ENCODE results near the gene GCG. TPM values are rescaled to one million over a fixed set of nuclear protein-coding genes. Genes with fewer than 3 reads are reported as not detected.
A peak's percentile ranks its signal among the peaks of the same experiment; 100 is the strongest.

GCG gene
- polyA plus RNA-seq, 3 donors from 2014 or later: not detected

- peaks cover 4 to 5% (median 5%) of the 10 kb centered on the region in 3 donors for H3K27me3 Mint-ChIP-seq (ENCODE audit: low read depth in 3 of 3)
- no peaks in the 10 kb centered on the region for H3K4me1 Mint-ChIP-seq
- H3K36me3 Mint-ChIP-seq: no peaks in the 10 kb centered on the region
- H3K9me3 Mint-ChIP-seq: peaks cover 0 to 1% (median 0%) of the 10 kb centered on the region in 6 donors
- DNase-seq: no peak
- H3K27ac Mint-ChIP-seq: no peak overlapping the region
- H3K4me3 Mint-ChIP-seq: no peak overlapping the region
Measured at GRCh38 chr2:162172802-162173370, 20.8 kb upstream of the GCG start.

- no peaks in the 10 kb centered on the region for H3K4me1 Mint-ChIP-seq
- DNase-seq: no peak
- H3K4me3 Mint-ChIP-seq: no peak overlapping the region
- H3K36me3 Mint-ChIP-seq: no peaks in the 10 kb centered on the region
- H3K9me3 Mint-ChIP-seq: no peaks in the 10 kb centered on the region
- no peak overlapping the region for H3K27ac Mint-ChIP-seq
- peaks cover 0 to 10% (median 4%) of the 10 kb centered on the region in 3 donors for H3K27me3 Mint-ChIP-seq (ENCODE audit: low read depth in 3 of 3)
Measured at GRCh38 chr2:162166745-162167144, 14.7 kb upstream of the GCG start.

- DNase-seq: no peak
- no peaks in the 10 kb centered on the region for H3K36me3 Mint-ChIP-seq
- H3K4me3 Mint-ChIP-seq: no peak overlapping the region
- H3K9me3 Mint-ChIP-seq: no peaks in the 10 kb centered on the region
- H3K4me1 Mint-ChIP-seq: no peaks in the 10 kb centered on the region
- no peak overlapping the region for H3K27ac Mint-ChIP-seq
- H3K27me3 Mint-ChIP-seq (ENCODE audit: low read depth in 3 of 3): peaks cover 0 to 10% (median 4%) of the 10 kb centered on the region in 3 donors
Measured at GRCh38 chr2:162166174-162166573, 14.1 kb upstream of the GCG start.

- no peaks in the 10 kb centered on the region for H3K36me3 Mint-ChIP-seq
- no peak overlapping the region for H3K27ac Mint-ChIP-seq
- DNase-seq: no peak
- no peak overlapping the region for H3K4me3 Mint-ChIP-seq
- no peaks in the 10 kb centered on the region for H3K4me1 Mint-ChIP-seq
- no peaks in the 10 kb centered on the region for H3K9me3 Mint-ChIP-seq
- H3K27me3 Mint-ChIP-seq (ENCODE audit: low read depth in 3 of 3): peaks cover 0 to 10% (median 7%) of the 10 kb centered on the region in 3 donors
Measured at GRCh38 chr2:162164802-162165201, 12.8 kb upstream of the GCG start.

- Mint-ChIP-seq H3K36me3 (no peaks in the 10 kb centered on the region), H3K27me3 (ENCODE audit: low read depth in 3 of 3) (peaks cover 2 to 5% (median 3%) of the 10 kb centered on the region in 3 donors), H3K27ac (no peak overlapping the region), H3K4me3 (no peak overlapping the region), H3K9me3 (no peaks in the 10 kb centered on the region), H3K4me1 (no peaks in the 10 kb centered on the region)
- no peak for DNase-seq
Measured at GRCh38 chr2:162159446-162159845, 7.4 kb upstream of the GCG start.

GRCh38 chr2:162156149-162156548 lies 4.1 kb upstream of the GCG start:
- no peak for DNase-seq
- H3K4me1 Mint-ChIP-seq: peaks cover 0 to 6% of the 10 kb centered on the region in 2 donors
- no peak overlapping the region for H3K27ac Mint-ChIP-seq
- peaks cover 0 to 4% (median 2%) of the 10 kb centered on the region in 3 donors for H3K27me3 Mint-ChIP-seq (ENCODE audit: low read depth in 3 of 3)
- no peak overlapping the region for H3K4me3 Mint-ChIP-seq
- H3K36me3 Mint-ChIP-seq: no peaks in the 10 kb centered on the region
- H3K9me3 Mint-ChIP-seq: no peaks in the 10 kb centered on the region

GRCh38 chr2:162155093-162155492 lies 3.0 kb upstream of the GCG start:
- peaks cover 0 to 4% (median 2%) of the 10 kb centered on the region in 3 donors for H3K27me3 Mint-ChIP-seq (ENCODE audit: low read depth in 3 of 3)

GRCh38 chr2:162153608-162154224 lies 1.7 kb upstream of the GCG start:
- peak overlapping the region in 1 of 5 donors; percentile 8 for H3K4me3 Mint-ChIP-seq
- no peak overlapping the region for H3K27ac Mint-ChIP-seq
- peak; percentile 21 to 47 (median 24) for DNase-seq
- H3K27me3 Mint-ChIP-seq (ENCODE audit: low read depth in 3 of 3): peaks cover 0 to 1% (median 0%) of the 10 kb centered on the region in 3 donors
- H3K9me3 Mint-ChIP-seq: no peaks in the 10 kb centered on the region
- H3K36me3 Mint-ChIP-seq: no peaks in the 10 kb centered on the region
- peaks cover 0 to 6% of the 10 kb centered on the region in 2 donors for H3K4me1 Mint-ChIP-seq

More at GRCh38 chr2:162155093-162155492, 3.0 kb upstream of the GCG start:
- no peak for DNase-seq
- Mint-ChIP-seq H3K9me3 (no peaks in the 10 kb centered on the region), H3K36me3 (no peaks in the 10 kb centered on the region), H3K4me3 (no peak overlapping the region), H3K4me1 (peaks cover 0 to 6% of the 10 kb centered on the region in 2 donors), H3K27ac (no peak overlapping the region)

GRCh38 chr2:162149940-162150339 lies 2.1 kb downstream of the GCG start:
- Mint-ChIP-seq H3K9me3 (peaks cover 0 to 6% (median 0%) of the 10 kb centered on the region in 6 donors), H3K27ac (no peak overlapping the region), H3K4me1 (peaks cover 0 to 6% of the 10 kb centered on the region in 2 donors), H3K36me3 (no peaks in the 10 kb centered on the region), H3K27me3 (ENCODE audit: low read depth in 3 of 3) (peaks cover 0 to 3% (median 1%) of the 10 kb centered on the region in 3 donors), H3K4me3 (no peak overlapping the region)
- no peak for DNase-seq

- no peaks in the 10 kb centered on the region for H3K36me3 Mint-ChIP-seq
- no peak for DNase-seq
- H3K4me3 Mint-ChIP-seq: no peak overlapping the region
- H3K4me1 Mint-ChIP-seq: peaks cover 0 to 6% of the 10 kb centered on the region in 2 donors
- no peak overlapping the region for H3K27ac Mint-ChIP-seq
- H3K27me3 Mint-ChIP-seq (ENCODE audit: low read depth in 3 of 3): peaks cover 0 to 3% (median 1%) of the 10 kb centered on the region in 3 donors
- peaks cover 0 to 6% (median 0%) of the 10 kb centered on the region in 6 donors for H3K9me3 Mint-ChIP-seq
Measured at GRCh38 chr2:162149466-162149865, 2.6 kb downstream of the GCG start.

- H3K27me3 Mint-ChIP-seq (ENCODE audit: low read depth in 3 of 3): peaks cover 0 to 3% (median 0%) of the 10 kb centered on the region in 3 donors
- H3K4me3 Mint-ChIP-seq: no peak overlapping the region
- peaks cover 0 to 4% of the 10 kb centered on the region in 2 donors for H3K4me1 Mint-ChIP-seq
- H3K36me3 Mint-ChIP-seq: no peaks in the 10 kb centered on the region
- DNase-seq: no peak
- no peak overlapping the region for H3K27ac Mint-ChIP-seq
- H3K9me3 Mint-ChIP-seq: peaks cover 0 to 6% (median 0%) of the 10 kb centered on the region in 6 donors
Measured at GRCh38 chr2:162148956-162149355, 3.1 kb downstream of the GCG start.

GRCh38 chr2:162143969-162144368 lies 8.1 kb downstream of the GCG start:
- Mint-ChIP-seq H3K36me3 (no peaks in the 10 kb centered on the region), H3K27me3 (ENCODE audit: low read depth in 3 of 3) (peaks cover 2 to 8% (median 2%) of the 10 kb centered on the region in 3 donors), H3K4me3 (no peak overlapping the region), H3K27ac (no peak overlapping the region), H3K9me3 (peaks cover 0 to 6% (median 0%) of the 10 kb centered on the region in 6 donors), H3K4me1 (no peaks in the 10 kb centered on the region)
- DNase-seq: no peak

GRCh38 chr2:162138310-162138709 lies 13.7 kb downstream of the GCG start:
- Mint-ChIP-seq H3K27ac (no peak overlapping the region), H3K36me3 (no peaks in the 10 kb centered on the region), H3K4me1 (no peaks in the 10 kb centered on the region), H3K4me3 (no peak overlapping the region), H3K9me3 (no peaks in the 10 kb centered on the region), H3K27me3 (ENCODE audit: low read depth in 3 of 3) (peaks cover 4 to 9% (median 9%) of the 10 kb centered on the region in 3 donors)
- DNase-seq: no peak

- DNase-seq: no peak
- no peaks in the 10 kb centered on the region for H3K36me3 Mint-ChIP-seq
- no peak overlapping the region for H3K27ac Mint-ChIP-seq
- peaks cover 0 to 2% (median 0%) of the 10 kb centered on the region in 3 donors for H3K27me3 Mint-ChIP-seq (ENCODE audit: low read depth in 3 of 3)
- H3K9me3 Mint-ChIP-seq: no peaks in the 10 kb centered on the region
- no peaks in the 10 kb centered on the region for H3K4me1 Mint-ChIP-seq
- no peak overlapping the region for H3K4me3 Mint-ChIP-seq
Measured at GRCh38 chr2:162127422-162127821, 24.6 kb downstream of the GCG start.

All from immature natural killer cell (primary cell).